ENCODE measurements around the gene RNASE8.

DNA sequence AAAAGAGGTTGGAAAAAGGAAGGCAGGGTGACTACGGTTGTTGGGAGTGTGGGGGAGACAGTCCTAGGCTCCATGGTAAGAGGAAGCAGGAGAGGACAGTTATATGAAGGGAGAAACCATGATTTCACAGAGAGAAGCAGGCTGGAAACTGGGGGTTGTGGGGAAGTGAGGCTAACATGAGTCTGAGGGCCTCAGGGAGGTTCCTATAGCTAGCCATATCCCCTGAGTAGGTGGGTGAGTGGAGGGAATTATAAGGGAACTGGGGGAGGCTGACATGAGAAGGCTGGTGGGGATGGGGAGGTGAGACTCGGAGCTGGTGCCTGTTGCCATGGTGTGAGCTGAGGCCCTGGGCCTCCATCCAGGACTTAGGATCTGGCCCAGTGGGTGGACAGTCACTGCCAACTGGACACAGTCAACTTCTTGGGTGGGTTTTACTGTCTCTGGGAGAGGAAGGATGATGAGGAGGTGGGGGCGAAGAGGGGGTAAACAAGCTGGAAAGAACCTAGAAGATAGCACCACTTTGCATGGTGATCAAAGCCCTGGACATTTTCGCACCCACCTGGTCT lies 24.4 kb upstream of the RNASE8 start:
- TF ChIP-seq, protein P1, sequence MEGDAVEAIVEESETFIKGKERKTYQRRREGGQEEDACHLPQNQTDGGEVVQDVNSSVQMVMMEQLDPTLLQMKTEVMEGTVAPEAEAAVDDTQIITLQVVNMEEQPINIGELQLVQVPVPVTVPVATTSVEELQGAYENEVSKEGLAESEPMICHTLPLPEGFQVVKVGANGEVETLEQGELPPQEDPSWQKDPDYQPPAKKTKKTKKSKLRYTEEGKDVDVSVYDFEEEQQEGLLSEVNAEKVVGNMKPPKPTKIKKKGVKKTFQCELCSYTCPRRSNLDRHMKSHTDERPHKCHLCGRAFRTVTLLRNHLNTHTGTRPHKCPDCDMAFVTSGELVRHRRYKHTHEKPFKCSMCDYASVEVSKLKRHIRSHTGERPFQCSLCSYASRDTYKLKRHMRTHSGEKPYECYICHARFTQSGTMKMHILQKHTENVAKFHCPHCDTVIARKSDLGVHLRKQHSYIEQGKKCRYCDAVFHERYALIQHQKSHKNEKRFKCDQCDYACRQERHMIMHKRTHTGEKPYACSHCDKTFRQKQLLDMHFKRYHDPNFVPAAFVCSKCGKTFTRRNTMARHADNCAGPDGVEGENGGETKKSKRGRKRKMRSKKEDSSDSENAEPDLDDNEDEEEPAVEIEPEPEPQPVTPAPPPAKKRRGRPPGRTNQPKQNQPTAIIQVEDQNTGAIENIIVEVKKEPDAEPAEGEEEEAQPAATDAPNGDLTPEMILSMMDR (IDR thresholded peaks at IDR 0.05; ENCODE audit: low read depth, low read length), result no peak
- TF ChIP-seq EZH2phosphoT487 (IDR thresholded peaks at IDR 0.05; ENCODE audit: low read depth), result no peak

Measured in OCI-LY3 (cell line).